Activated CD4-positive, alpha-beta T cell treated with anti-CD3 and anti-CD28 coated beads, Interleukin-2, amount 10 ng/mL, durations not matched to agents 24 days and 14 days (primary cell): ENCODE data around the gene OR8K1. TPM values are rescaled to one million over a fixed set of nuclear protein-coding genes. Genes with fewer than 3 reads are reported as not detected.

Source experiments
- total RNA-seq: library from RNA; stranded (reverse); gene quantifications from 2 replicates; pipeline ENCODE4 v1.2.3, GENCODE V29; 2022

The OR8K1 gene
- total RNA-seq, 1 donor from 2014 or later: not detected

Other genes starting within 250 kb of the OR8K1 start
- gene OR8H2, start 242.4 kb upstream of the OR8K1 start, total RNA-seq: not detected in 2 replicates
- gene OR8H3, start 223.7 kb upstream of the OR8K1 start, total RNA-seq: not detected in 2 replicates
- not detected in 2 replicates for gene OR8J3, start 205.8 kb upstream of the OR8K1 start, total RNA-seq
- not detected in 2 replicates for gene OR8K5, start 185.7 kb upstream of the OR8K1 start, total RNA-seq
- not detected in 2 replicates for gene OR5J2, start 169.4 kb upstream of the OR8K1 start, total RNA-seq
- gene OR5T2, start 111.8 kb upstream of the OR8K1 start, total RNA-seq: not detected in 2 replicates
- not detected in 2 replicates for gene OR5T3, start 93.8 kb upstream of the OR8K1 start, total RNA-seq
- not detected in 2 replicates for gene OR5T1, start 71.9 kb upstream of the OR8K1 start, total RNA-seq
- not detected in 2 replicates for gene OR8H1, start 53.8 kb upstream of the OR8K1 start, total RNA-seq
- gene OR8K3, start 30.9 kb upstream of the OR8K1 start, total RNA-seq: not detected in 2 replicates
- gene OR8J1, start 8.3 kb downstream of the OR8K1 start, total RNA-seq: not detected in 2 replicates
- not detected in 2 replicates for gene OR8U1, start 29.6 kb downstream of the OR8K1 start, total RNA-seq
- gene OR5AL1, start 66.7 kb downstream of the OR8K1 start, total RNA-seq: not detected in 2 replicates
- not detected in 2 replicates for gene OR5M3, start 127.3 kb downstream of the OR8K1 start, total RNA-seq
- not detected in 2 replicates for gene OR5M8, start 145.3 kb downstream of the OR8K1 start, total RNA-seq
- gene OR5M11, start 197.2 kb downstream of the OR8K1 start, total RNA-seq: not detected in 2 replicates
- not detected in 2 replicates for gene OR5M10, start 231.7 kb downstream of the OR8K1 start, total RNA-seq